Ishikawa (cell line): ENCODE data around the gene NEDD4L.

Experiments used
- CEBPB ChIP-seq: IDR thresholded peaks from 2 replicates; pipeline ENCODE4 v1.6.1; 2012
- CREB1 ChIP-seq: IDR thresholded peaks from 2 replicates; pipeline ENCODE4 v1.6.1; 2012; ENCODE audit warnings: low read depth
- EGR1 ChIP-seq: IDR thresholded peaks from 2 replicates; pipeline ENCODE4 v1.6.1; 2012
- EP300 ChIP-seq: IDR thresholded peaks from 2 replicates; pipeline ENCODE4 v1.6.1; 2012; ENCODE audit warnings: borderline replicate concordance
- FOXM1 ChIP-seq: IDR thresholded peaks from 2 replicates; pipeline ENCODE4 v1.6.1; 2012; ENCODE audit warnings: low read depth, borderline replicate concordance
- NFIC ChIP-seq: IDR thresholded peaks from 2 replicates; pipeline ENCODE4 v1.6.1; 2012
- RAD21 ChIP-seq: IDR thresholded peaks from 2 replicates; pipeline ENCODE4 v1.6.1; 2012; ENCODE audit warnings: low read depth
- TAF1 ChIP-seq: IDR thresholded peaks from 2 replicates; pipeline ENCODE4 v1.6.1; 2012; ENCODE audit warnings: low read depth, mild to moderate bottlenecking
- TCF12 ChIP-seq: IDR thresholded peaks from 2 replicates; pipeline ENCODE4 v1.6.1; 2012; ENCODE audit warnings: low read depth
- TEAD4 ChIP-seq: IDR thresholded peaks from 2 replicates; pipeline ENCODE4 v1.6.1; 2012
- YY1 ChIP-seq: IDR thresholded peaks from 2 replicates; pipeline ENCODE4 v1.6.1; 2012; ENCODE audit warnings: low read depth
- ZBTB7A ChIP-seq: IDR thresholded peaks from 2 replicates; pipeline ENCODE4 v1.6.1; 2012; ENCODE audit warnings: low read depth
- TF ChIP-seq, protein P1 (sequence below): IDR thresholded peaks from 2 replicates; pipeline ENCODE4 v1.6.1; 2012
- TF ChIP-seq, protein P2 (sequence below): IDR thresholded peaks from 2 replicates; pipeline ENCODE4 v1.6.1; 2012; ENCODE audit warnings: low read depth, mild to moderate bottlenecking
- TF ChIP-seq, protein P3 (sequence below): IDR thresholded peaks from 2 replicates; pipeline ENCODE4 v1.6.1; 2012

NEDD4L gene

GRCh38 chr18:58427321-58427720 lies 383.3 kb downstream of the NEDD4L start:
- TF ChIP-seq NFIC (no peak), TAF1 (no peak), CREB1 (no peak), FOXM1 (no peak), CEBPB (no peak), ZBTB7A (no peak), EP300 (no peak)
- TF ChIP-seq, protein P1, sequence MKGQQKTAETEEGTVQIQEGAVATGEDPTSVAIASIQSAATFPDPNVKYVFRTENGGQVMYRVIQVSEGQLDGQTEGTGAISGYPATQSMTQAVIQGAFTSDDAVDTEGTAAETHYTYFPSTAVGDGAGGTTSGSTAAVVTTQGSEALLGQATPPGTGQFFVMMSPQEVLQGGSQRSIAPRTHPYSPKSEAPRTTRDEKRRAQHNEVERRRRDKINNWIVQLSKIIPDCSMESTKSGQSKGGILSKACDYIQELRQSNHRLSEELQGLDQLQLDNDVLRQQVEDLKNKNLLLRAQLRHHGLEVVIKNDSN, result no peak

GRCh38 chr18:58429442-58429841 lies 385.4 kb downstream of the NEDD4L start:
- TF ChIP-seq, protein P2, sequence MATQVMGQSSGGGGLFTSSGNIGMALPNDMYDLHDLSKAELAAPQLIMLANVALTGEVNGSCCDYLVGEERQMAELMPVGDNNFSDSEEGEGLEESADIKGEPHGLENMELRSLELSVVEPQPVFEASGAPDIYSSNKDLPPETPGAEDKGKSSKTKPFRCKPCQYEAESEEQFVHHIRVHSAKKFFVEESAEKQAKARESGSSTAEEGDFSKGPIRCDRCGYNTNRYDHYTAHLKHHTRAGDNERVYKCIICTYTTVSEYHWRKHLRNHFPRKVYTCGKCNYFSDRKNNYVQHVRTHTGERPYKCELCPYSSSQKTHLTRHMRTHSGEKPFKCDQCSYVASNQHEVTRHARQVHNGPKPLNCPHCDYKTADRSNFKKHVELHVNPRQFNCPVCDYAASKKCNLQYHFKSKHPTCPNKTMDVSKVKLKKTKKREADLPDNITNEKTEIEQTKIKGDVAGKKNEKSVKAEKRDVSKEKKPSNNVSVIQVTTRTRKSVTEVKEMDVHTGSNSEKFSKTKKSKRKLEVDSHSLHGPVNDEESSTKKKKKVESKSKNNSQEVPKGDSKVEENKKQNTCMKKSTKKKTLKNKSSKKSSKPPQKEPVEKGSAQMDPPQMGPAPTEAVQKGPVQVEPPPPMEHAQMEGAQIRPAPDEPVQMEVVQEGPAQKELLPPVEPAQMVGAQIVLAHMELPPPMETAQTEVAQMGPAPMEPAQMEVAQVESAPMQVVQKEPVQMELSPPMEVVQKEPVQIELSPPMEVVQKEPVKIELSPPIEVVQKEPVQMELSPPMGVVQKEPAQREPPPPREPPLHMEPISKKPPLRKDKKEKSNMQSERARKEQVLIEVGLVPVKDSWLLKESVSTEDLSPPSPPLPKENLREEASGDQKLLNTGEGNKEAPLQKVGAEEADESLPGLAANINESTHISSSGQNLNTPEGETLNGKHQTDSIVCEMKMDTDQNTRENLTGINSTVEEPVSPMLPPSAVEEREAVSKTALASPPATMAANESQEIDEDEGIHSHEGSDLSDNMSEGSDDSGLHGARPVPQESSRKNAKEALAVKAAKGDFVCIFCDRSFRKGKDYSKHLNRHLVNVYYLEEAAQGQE, result no peak
- TF ChIP-seq YY1 (no peak), TEAD4 (no peak), EP300 (no peak), CREB1 (no peak)
- TF ChIP-seq, protein P3, sequence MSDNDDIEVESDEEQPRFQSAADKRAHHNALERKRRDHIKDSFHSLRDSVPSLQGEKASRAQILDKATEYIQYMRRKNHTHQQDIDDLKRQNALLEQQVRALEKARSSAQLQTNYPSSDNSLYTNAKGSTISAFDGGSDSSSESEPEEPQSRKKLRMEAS, result no peak

DNA sequence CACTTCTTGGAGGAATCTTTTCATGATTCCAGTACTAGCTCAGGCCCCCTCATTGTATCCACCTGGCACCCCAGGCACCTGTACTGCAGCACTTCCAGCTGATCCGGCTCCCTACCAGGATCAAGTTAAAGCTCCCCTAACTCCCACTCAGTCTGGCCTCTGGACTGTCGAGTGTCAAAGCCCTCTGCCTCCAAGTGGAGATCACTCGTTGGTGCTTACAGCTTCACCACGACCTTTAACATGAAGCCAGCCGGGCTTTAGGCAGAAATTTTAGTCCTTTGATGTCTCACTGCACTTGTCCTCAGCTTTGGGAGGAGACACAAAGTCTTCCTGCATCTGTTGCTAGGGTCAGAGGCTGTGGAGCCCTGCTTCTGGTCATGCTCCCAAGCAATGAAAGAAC lies 387.2 kb downstream of the NEDD4L start:
- TF ChIP-seq, protein P2, result no peak
- TF ChIP-seq EGR1, result no peak
- TF ChIP-seq TAF1, result no peak
- no peak for TF ChIP-seq EP300
- no peak for TF ChIP-seq CREB1
- TF ChIP-seq CEBPB, result no peak
- no peak for TF ChIP-seq TCF12
- TF ChIP-seq, protein P3, result no peak

DNA sequence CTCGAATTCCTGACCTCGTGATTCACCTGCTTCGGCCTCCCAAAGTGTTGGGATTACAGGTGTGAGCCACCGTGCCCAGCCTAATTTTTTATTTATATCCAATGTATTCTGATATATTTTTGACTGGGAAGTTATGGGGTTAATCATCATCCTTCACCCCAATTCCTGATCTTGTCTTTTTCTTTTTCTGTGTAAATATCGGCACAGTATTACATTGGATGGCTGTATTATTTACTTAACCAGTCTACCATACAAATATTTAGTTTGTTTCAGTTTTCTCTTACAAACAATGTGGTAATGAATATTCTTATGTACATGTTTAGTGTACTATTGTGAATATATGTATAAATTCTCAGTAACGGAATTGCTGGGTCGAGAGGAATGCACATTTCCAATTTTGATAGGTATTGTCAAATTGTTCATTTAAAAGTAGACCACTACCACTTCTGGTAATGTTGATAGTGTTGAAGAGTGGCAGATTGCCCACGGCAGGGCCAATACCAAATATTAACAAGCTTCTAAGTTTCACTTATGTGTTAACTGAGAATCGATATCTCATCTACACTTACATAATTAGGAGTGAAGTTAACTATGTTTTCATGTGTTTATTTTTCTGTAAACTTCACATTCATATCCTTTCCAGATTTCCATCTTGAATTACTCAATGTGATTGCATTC lies 388.2 kb downstream of the NEDD4L start:
- no peak for TF ChIP-seq RAD21
- TF ChIP-seq EP300, result no peak
- no peak for TF ChIP-seq CREB1
- TF ChIP-seq TAF1, result no peak
- no peak for TF ChIP-seq YY1
- TF ChIP-seq, protein P3, result no peak
- TF ChIP-seq, protein P2, result no peak

GRCh38 chr18:58438161-58438957 lies 394.3 kb downstream of the NEDD4L start:
- no peak for TF ChIP-seq TAF1
- TF ChIP-seq, protein P1, result no peak
- TF ChIP-seq YY1, result no peak
- TF ChIP-seq EP300, result no peak
- TF ChIP-seq NFIC, result no peak
